AG04449 (cell line): Measurements from ENCODE around the gene PRPF18.

Experiments used
- CTCF ChIA-PET: fragments of 350-600 bp; formaldehyde crosslinking; extraction: SDS; loops from one replicate; lab custom pipeline; 2021; ENCODE audit warnings: antibody characterized with exemption; lab: Yijun Ruan, JAX
- POLR2A ChIA-PET: fragments of 400-600, 350-600 bp; formaldehyde crosslinking; extraction: SDS; loops from one replicate; lab custom pipeline; 2020; ENCODE audit warnings: antibody characterized with exemption, inconsistent platforms; lab: Yijun Ruan, JAX
- DNase-seq: peaks from one replicate; pipeline ENCODE4 v3.0.0-alpha.2; 2010; ENCODE audit warnings: low read depth, low spot score
- H3K4me3 ChIP-seq: 2 replicates; pipeline ENCODE4 v1.5.1; 2011; ENCODE audit warnings: low read depth, mild to moderate bottlenecking, control low read depth, low read length
- TF ChIP-seq, protein P1 (sequence below): IDR thresholded peaks from one replicate; pipeline ENCODE4 v1.5.1; 2011; ENCODE audit warnings: mild to moderate bottlenecking, moderate library complexity, low read length, control low read depth, inconsistent platforms; ENCODE audit not compliant: insufficient read depth; ENCODE audit errors: missing control alignments

Gene PRPF18

DNA sequence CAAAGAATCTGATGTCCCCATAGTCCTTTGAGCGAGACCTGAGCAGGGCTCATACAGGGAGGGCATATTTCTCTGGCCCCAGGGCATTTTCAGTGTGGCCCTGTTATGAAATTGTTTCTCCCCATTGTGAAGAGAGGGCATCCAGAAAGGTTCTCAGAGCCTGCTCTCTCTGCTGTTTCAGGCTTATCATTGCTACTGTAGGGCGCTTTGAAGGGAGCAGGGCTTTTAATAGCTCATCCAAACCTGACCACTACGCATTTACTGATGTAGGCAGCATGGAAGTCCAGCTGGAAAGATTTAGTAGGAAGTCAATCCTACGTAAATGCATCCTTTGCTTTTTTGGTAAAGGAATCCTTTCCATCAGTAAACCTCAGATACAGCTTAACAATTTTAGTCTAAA, 68.1 kb downstream of the PRPF18 start:
- H3K4me3 ChIP-seq, result no peak overlapping the region
- POLR2A ChIA-PET, result no interaction called here
- CTCF ChIA-PET, result interaction anchor here (0.7 to 3.9 kb wide), 5 partner anchors 9 to 122 kb away, joined by 3 to 18 read pairs (median 4); no protein-coding TSS in a partner anchor
- TF ChIP-seq, protein P1, sequence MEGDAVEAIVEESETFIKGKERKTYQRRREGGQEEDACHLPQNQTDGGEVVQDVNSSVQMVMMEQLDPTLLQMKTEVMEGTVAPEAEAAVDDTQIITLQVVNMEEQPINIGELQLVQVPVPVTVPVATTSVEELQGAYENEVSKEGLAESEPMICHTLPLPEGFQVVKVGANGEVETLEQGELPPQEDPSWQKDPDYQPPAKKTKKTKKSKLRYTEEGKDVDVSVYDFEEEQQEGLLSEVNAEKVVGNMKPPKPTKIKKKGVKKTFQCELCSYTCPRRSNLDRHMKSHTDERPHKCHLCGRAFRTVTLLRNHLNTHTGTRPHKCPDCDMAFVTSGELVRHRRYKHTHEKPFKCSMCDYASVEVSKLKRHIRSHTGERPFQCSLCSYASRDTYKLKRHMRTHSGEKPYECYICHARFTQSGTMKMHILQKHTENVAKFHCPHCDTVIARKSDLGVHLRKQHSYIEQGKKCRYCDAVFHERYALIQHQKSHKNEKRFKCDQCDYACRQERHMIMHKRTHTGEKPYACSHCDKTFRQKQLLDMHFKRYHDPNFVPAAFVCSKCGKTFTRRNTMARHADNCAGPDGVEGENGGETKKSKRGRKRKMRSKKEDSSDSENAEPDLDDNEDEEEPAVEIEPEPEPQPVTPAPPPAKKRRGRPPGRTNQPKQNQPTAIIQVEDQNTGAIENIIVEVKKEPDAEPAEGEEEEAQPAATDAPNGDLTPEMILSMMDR, result no peak
- no peak for DNase-seq

DNA sequence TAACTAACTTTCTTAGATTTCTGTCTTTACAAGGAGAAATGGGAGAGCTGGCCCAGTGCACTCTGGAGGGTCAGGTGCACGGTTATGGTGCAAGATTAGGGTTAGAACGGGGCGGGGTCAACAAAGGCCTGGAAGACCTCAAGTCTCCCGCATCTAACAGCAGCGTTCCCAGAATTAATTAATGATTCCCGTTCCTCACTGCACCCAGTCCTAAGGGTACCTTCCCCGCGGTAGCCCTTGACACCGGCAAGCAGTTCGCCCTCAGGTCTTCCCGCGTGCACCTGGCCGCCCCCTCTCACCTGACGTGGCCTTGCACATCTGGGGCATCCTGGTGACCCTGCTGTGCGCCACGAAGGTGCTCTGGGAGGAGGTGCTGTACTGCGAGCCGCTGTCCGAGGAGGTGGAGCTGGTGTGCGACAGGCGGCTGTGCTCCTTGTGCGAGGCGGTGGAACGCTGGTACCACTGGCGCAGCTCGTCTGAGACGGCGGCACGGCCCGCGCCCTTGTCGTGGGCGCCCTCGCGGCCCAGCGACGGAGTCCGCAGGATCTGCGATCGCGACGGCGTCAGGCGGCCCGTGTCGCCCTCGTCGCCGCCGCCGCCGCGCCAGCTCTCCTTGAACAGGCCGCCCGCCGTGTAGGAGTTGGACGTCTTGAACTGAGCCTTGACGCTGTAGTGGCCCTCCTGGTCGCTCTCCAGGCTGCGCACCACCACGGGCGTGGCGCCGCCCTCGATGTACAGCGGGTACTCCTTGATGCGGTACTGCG, 69.8 kb downstream of the PRPF18 start:
- TF ChIP-seq, protein P1, result no peak
- ChIA-PET POLR2A (no interaction called here), CTCF (interaction anchor here (0.6 to 3.9 kb wide), 3 partner anchors 38 to 120 kb away, joined by 3 to 18 read pairs (median 3); no protein-coding TSS in a partner anchor)
- DNase-seq, result no peak
- H3K4me3 ChIP-seq, result no peak overlapping the region

DNA sequence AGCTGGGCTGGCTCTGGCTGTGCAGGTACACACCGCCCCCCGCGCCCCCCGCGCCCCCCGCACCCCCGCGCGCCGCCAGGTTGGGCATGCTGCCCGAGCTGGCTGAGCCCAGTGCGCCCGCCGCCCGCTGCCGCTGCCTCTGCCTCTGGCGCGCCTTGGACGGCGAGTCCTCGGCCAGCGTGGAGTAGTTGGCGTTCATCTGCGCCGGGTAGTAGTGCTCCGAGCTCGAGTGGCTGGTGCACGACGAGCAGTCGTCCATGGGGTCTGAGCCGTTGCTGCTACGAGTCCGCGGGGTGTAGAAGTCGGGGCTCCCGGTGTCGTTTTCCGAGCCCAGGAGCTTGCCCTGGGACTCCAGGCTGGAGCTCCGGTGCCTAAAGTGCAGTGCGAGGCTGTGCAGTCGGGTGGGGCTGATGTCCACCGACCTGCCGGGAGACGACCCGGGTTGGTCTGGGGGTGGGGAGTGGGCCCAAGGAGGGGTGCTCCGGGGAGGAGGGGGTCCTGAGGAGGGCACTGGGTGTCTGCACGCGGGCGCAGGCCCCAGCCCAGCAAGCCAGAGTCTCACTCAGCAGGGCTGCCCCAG, 70.4 kb downstream of the PRPF18 start:
- CTCF ChIA-PET, result interaction anchor here (0.6 to 3.9 kb wide), 4 partner anchors 37 to 125 kb away, joined by 3 to 18 read pairs (median 3); no protein-coding TSS in a partner anchor
- H3K4me3 ChIP-seq, result no peak overlapping the region
- TF ChIP-seq, protein P1, result no peak
- no peak for DNase-seq
- POLR2A ChIA-PET, result no interaction called here

DNA sequence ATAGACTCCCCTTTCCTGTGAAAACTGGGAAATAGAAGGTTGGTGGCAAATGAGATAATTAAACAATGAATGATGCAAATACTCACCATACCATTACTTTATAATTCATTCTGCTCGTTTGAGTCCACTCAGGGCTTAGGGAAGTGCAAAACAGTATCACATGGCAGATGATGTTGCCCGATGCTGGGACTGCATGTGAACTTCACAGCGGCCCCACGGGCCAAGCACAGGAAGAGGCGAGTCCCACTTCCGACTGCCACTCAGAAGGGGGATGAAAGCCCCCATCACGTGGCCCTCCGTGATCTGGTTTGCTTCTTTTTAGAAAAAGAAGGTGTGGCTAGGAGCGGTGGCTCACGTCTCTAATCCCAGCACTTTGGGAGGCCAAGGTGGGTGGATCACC, 71.5 kb downstream of the PRPF18 start:
- ChIA-PET CTCF (interaction anchor here (1.1 to 3.9 kb wide), 2 partner anchors 119 to 124 kb away, joined by 3 to 18 read pairs; no protein-coding TSS in a partner anchor), POLR2A (no interaction called here)
- TF ChIP-seq, protein P1, result no peak
- no peak overlapping the region for H3K4me3 ChIP-seq
- no peak for DNase-seq

GRCh38 chr10:13658871-13659685, 72.3 kb downstream of the PRPF18 start:
- no peak overlapping the region for H3K4me3 ChIP-seq
- ChIA-PET CTCF (interaction anchor here (0.7 to 3.8 kb wide), 27 partner anchors 9 to 126 kb away, joined by 3 to 79 read pairs (median 4); no protein-coding TSS in a partner anchor), POLR2A (no interaction called here)
- DNase-seq, result no peak
- TF ChIP-seq, protein P1, result no peak
